ENCODE data around the gene SCARF1. TPM values are rescaled to one million over a fixed set of nuclear protein-coding genes. Genes with fewer than 3 reads are reported as not detected.

Gene SCARF1
- total and polyA plus RNA-seq, 8 donors, result 2.0 to 8.6 (median 3.5) TPM

- DNase-seq (no peak), FAIRE-seq (no peak), ATAC-seq (peak in 3 of 4 donors; percentile 44 to 71 (median 68))
- no peak for TF ChIP-seq CTCF (IDR thresholded peaks at IDR 0.05)
- Histone ChIP-seq H3K4me1 (no peaks in the 10 kb centered on the region), H3K27me3 (no peaks in the 10 kb centered on the region), H3K4me3 (no peak overlapping the region), H3K36me3 (no peaks in the 10 kb centered on the region), H3K9me3 (no peaks in the 10 kb centered on the region), H3K27ac (no peak overlapping the region)
- WGBS, 2 donors, result 84 to 87% methylated on average over 20 of the region's 20 CpGs
- intact Hi-C loops (cut with DNase I), result no loop called here
Measured at GRCh38 chr17:1617620-1618174, 27.8 kb downstream of the SCARF1 start.

GRCh38 chr17:1616101-1616500 lies 29.4 kb downstream of the SCARF1 start:
- H3K4me1 ChIP-seq, result no peaks in the 10 kb centered on the region
- intact Hi-C loops (cut with DNase I), result no loop called here
- peak in 1 of 6 donors; percentile 35 for DNase-seq
- FAIRE-seq, result no peak
- TF ChIP-seq CTCF (IDR thresholded peaks at IDR 0.05), result no peak
- H3K27ac ChIP-seq, result no peak overlapping the region
- no peaks in the 10 kb centered on the region for H3K9me3 ChIP-seq
- no peak overlapping the region for H3K4me3 ChIP-seq
- no peaks in the 10 kb centered on the region for H3K36me3 ChIP-seq
- WGBS, 2 donors, result 87 to 91% methylated on average over 13 of the region's 13 CpGs
- H3K27me3 ChIP-seq, result no peaks in the 10 kb centered on the region
- no peak for ATAC-seq

- DNase-seq (no peak), FAIRE-seq (no peak), ATAC-seq (no peak)
- Histone ChIP-seq H3K4me3 (no peak overlapping the region), H3K4me1 (no peaks in the 10 kb centered on the region), H3K27me3 (no peaks in the 10 kb centered on the region), H3K9me3 (no peaks in the 10 kb centered on the region), H3K36me3 (no peaks in the 10 kb centered on the region), H3K27ac (peak overlapping the region in 1 of 4 donors; percentile 8)
- 88 to 90% methylated on average over 16 of the region's 16 CpGs for WGBS, 2 donors
- intact Hi-C loops (cut with DNase I), result no loop called here
- TF ChIP-seq CTCF (IDR thresholded peaks at IDR 0.05), result no peak
Measured at GRCh38 chr17:1612400-1612799, 33.1 kb downstream of the SCARF1 start.

DNA sequence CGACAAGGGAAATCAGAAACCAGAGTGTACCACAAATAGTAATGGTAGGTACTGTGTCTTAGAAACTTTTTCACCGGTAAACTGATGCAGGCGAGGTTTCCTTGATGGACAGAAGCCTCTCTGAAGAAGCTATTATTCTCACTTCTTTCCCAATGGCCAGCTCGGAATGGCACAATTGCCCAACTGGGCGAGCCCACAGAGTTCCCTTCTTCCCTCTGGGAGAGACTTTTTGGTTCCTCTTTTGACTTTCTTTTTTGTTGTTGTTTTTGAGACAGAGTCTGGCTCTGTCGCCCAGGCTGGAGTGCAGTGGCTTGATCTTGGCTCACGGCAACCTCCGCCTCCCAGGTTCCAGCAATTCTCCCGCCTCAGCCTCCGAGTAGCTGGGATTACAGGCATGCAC lies 33.8 kb downstream of the SCARF1 start:
- intact Hi-C loops (cut with DNase I), result no loop called here
- H3K9me3 ChIP-seq, result no peaks in the 10 kb centered on the region
- no peaks in the 10 kb centered on the region for H3K27me3 ChIP-seq
- 90 to 92% methylated on average over 10 of the region's 10 CpGs for WGBS, 2 donors
- FAIRE-seq (no peak), DNase-seq (no peak), ATAC-seq (peak in 2 of 4 donors; percentile 21 to 52)
- no peak overlapping the region for H3K4me3 ChIP-seq
- no peak for TF ChIP-seq CTCF (IDR thresholded peaks at IDR 0.05)
- H3K4me1 ChIP-seq, result no peaks in the 10 kb centered on the region
- peak overlapping the region in 1 of 4 donors; percentile 8 for H3K27ac ChIP-seq
- H3K36me3 ChIP-seq, result no peaks in the 10 kb centered on the region

DNA sequence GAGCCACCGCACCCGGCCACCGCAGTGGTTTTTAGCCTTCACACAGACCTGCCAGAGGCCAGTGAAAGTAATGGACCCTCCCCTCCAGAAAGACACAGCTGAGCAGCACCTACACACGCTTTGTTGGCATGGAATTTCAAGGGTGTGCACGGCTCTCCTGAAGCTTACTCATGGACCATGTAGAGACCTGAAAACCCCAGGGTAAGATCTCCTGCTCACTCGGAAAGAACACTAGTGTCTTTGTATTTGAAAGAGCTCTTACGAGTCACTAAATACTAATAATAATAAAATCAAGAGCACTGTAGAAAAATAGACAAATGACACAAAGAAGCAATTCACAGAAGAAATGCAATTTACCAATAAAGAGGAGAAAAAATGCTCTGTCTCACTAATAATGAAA lies 36.9 kb downstream of the SCARF1 start:
- no peaks in the 10 kb centered on the region for H3K9me3 ChIP-seq
- ATAC-seq, result no peak
- intact Hi-C loops (cut with DNase I), result no loop called here
- H3K4me1 ChIP-seq, result no peaks in the 10 kb centered on the region
- whole genome bisulfite sequencing, 2 donors, result 91 to 97% methylated on average over 7 of the region's 7 CpGs
- no peak for FAIRE-seq
- H3K4me3 ChIP-seq, result no peak overlapping the region
- no peak overlapping the region for H3K27ac ChIP-seq
- no peaks in the 10 kb centered on the region for H3K27me3 ChIP-seq
- no peaks in the 10 kb centered on the region for H3K36me3 ChIP-seq
- TF ChIP-seq CTCF (IDR thresholded peaks at IDR 0.05), result no peak
- no peak for DNase-seq
